C4-2B (cell line): Measurements from ENCODE around the gene WBP2.

Experiments used
- H3K27ac ChIP-seq: fragments of 450-650 bp; 2 replicates; pipeline ENCODE4 v1.5.1; 2017
- ZFX ChIP-seq: fragments of 450-650 bp; IDR thresholded peaks from 2 replicates; pipeline ENCODE4 v1.6.1; 2017
- TF ChIP-seq, protein P1 (sequence below): fragments of 450-650 bp; conservative IDR thresholded peaks from 2 replicates; pipeline ENCODE4 v1.5.1; 2017; ENCODE audit warnings: mild to moderate bottlenecking

WBP2 gene

DNA sequence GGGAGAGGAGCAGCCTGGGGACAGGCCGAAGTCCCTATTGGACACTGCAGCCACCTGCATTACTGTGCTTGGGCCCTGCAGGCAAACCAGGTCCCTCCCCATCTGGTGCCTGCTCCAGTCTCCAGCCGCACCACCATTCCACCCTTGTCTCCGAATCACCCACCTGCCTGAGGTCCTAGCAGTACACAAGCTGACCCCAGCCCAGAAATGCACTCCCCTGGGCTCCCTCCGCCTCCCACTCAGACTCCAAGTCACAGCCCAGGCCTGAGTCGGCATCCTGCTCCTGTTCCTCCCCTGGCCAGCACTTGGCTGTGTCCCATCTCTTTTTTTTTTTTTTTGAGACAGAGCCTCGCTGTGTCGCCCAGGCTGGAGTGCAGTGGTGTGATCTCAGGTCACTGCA, 17.2 kb downstream of the WBP2 start:
- no peak for TF ChIP-seq ZFX
- TF ChIP-seq, protein P1, sequence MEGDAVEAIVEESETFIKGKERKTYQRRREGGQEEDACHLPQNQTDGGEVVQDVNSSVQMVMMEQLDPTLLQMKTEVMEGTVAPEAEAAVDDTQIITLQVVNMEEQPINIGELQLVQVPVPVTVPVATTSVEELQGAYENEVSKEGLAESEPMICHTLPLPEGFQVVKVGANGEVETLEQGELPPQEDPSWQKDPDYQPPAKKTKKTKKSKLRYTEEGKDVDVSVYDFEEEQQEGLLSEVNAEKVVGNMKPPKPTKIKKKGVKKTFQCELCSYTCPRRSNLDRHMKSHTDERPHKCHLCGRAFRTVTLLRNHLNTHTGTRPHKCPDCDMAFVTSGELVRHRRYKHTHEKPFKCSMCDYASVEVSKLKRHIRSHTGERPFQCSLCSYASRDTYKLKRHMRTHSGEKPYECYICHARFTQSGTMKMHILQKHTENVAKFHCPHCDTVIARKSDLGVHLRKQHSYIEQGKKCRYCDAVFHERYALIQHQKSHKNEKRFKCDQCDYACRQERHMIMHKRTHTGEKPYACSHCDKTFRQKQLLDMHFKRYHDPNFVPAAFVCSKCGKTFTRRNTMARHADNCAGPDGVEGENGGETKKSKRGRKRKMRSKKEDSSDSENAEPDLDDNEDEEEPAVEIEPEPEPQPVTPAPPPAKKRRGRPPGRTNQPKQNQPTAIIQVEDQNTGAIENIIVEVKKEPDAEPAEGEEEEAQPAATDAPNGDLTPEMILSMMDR: no peak
- no peak overlapping the region for H3K27ac ChIP-seq

DNA sequence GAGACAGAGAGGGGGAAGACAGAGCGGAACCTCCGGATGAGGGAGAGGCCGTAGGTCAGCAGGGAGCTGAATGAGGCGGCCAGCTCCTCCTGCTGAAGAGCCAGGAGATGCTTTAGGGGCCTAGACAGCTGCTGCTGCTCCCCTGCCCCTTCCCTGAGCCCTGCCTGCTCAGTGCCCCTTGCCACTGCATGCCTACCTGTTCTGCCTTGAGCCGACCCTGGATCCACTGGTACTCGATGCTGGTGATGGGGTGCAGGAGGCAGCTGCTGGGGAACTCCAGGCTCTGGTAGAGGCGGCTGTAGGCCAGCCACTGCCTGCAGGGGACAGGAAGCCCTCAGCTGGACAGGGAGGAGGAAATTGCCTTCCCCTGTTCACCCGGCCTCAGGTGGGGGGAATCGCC, 18.5 kb downstream of the WBP2 start:
- no peak overlapping the region for H3K27ac ChIP-seq
- TF ChIP-seq ZFX: no peak
- TF ChIP-seq, protein P1: no peak

DNA sequence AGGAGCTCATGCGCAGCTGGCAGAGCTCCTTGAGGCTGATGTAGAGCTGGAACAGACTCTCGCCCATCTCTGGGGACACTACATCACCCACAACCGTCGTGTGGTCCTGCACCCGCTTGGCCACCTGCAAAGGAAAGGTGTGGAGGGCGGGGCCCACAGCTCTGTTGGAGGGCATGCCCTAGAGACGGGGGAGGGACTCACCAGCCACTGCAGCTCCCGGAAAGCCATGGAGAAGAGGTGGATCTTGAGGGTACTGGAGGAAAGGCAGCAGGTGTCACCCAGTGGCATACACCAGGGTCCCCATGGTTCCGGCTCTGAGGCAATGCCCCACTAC, 19.5 kb downstream of the WBP2 start:
- no peak overlapping the region for H3K27ac ChIP-seq
- TF ChIP-seq, protein P1: no peak
- TF ChIP-seq ZFX: no peak

DNA sequence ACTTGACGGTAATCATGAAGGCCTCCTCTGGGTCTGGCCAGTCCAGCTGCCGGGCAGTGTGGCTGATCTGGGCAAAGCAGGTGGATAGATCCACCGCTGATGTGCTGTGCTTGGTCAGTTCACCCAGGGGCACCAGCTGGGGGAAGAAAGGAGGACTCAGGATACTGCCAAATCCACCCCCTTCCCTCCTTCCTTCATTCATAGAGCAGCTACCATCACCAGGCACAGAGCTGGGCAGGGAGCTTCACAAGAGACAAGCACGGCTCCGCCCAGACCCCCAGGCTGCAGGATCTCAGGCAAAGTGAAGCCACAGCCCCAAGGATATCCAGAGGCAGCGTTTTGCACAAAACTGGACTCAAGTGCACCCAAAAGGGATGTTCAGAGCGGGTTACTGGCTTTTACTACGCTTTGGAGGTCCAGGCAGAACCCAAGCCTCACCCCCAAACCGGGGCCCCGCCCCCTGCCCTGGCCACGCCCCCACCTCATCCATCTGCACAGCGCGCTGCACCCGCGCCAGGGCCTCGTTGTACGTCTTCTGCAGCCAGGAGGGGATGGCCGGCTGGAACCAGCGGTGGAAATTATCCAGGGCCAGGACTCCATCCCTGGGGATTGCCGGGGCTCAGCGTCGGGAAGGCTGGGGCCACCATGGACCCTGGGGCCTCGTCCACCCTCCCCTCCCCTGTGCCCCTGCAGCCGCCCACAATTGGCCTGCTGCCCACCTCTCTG, 20.0 kb downstream of the WBP2 start:
- no peak overlapping the region for H3K27ac ChIP-seq
- TF ChIP-seq, protein P1: no peak
- TF ChIP-seq ZFX: no peak

DNA sequence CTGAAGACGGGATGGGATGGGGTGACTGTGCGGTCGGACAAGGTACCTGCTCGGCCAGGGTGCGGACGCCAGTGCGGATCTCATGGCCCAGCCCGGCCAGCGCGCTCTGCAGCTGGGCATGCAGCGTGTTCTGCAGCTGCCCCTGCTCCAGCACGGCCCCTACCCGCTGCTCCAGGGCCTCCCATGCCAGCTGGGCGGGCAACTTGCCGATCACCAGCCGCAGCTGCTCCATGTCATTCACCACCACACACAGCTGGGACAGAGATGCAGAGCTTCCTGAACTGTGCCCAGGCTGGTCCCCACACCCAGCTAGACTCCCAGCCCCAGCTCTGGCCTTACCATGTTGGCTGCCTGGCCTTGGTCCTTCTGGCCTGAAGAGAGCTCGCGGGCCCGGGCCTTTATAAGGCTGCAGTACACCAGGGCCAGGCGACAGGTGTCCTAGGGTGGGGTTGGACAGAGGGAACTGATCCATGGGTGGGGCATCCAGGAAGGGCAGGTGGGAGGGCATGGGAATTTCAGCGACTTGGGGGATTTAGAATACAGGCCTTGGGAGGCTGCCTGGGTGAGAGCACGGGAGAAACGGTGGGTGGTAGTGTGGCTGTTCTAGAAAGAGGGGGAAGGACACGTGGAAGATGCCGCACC, 20.7 kb downstream of the WBP2 start:
- TF ChIP-seq ZFX: no peak
- TF ChIP-seq, protein P1: no peak
- H3K27ac ChIP-seq: no peak overlapping the region

DNA sequence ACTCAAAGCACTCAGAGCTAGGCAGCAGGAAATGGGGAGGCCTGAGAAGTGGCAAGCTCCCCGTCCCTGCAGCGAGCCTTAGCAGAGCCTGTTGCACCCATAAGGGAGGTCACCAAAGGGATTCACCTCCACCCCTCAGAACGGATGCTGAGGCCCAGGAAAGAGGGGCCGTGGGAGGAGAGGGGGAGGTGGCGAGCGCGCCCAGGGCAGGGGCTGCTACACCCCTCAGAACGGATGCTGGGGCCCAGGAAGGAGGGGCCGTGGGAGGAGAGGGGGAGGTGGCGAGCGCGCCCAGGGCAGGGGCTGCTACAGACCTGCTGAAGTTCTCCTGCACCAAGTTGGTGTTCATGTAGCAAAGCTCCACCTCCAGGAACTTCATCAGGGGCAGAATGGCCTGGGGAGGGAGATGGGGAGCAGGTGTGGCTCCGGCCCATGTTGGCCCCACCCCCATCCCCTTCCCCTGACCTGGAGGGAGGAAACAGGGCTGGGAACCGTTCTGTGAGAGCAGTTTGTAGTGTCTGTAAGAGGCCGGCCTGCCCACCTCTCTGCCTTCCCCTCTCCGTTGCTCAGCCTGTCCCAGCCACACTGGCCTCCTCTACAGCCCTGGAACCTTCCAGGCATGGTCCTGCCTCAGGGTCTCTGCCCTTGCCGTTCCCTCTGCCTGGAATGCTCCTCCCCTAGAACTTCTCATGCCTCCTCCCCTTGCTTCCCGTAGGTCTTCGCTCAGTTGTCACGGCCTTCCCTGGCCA, 22.3 kb downstream of the WBP2 start:
- H3K27ac ChIP-seq: no peak overlapping the region
- no peak for TF ChIP-seq ZFX
- TF ChIP-seq, protein P1: no peak

DNA sequence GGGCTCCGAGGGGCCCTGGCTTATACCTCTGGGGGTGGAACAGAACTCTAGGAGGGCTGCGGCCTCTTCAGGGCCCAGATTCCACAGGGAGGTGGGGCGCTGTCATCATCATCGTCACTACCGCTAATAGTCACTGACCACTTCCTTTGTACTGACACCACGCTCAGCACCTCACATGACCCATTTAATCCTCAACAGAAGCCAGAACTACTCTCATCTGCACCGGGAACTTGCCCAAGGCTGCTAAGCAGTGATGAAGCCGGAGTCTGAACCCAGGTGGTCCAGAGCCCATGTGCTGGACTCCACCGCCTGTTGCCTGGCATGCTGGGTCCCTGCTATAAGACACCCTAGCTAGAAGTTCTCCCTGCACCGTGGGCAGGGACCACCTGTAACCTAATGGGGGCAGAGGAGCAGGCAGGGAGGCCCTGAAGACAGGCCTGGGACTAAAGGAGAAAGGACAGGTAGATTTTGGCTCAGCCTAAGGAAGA, 22.9 kb downstream of the WBP2 start:
- TF ChIP-seq, protein P1: no peak
- TF ChIP-seq ZFX: no peak
- no peak overlapping the region for H3K27ac ChIP-seq
